Esophagus muscularis mucosa (tissue), 4 donors: ENCODE results near the gene CCR3.

Experiments
- EP300 ChIP-seq: sonication (generic); formaldehyde crosslinking; IDR thresholded peaks from one replicate; pipeline ENCODE4 v1.6.1; 2017; ENCODE audit warnings: antibody characterized with exemption
- POLR2A ChIP-seq: fragments of 450-650 bp; IDR thresholded peaks from one replicate; pipeline ENCODE4 v1.6.1; 2017; ENCODE audit warnings: antibody characterized with exemption, moderate library complexity, mild to moderate bottlenecking, low read depth
- TF ChIP-seq, protein P1 (sequence below), 3 experiments: fragments of 200-600 bp in 2 of 3; fragments of 450-650 bp in 1 of 3; sonication (generic) in 2 of 3; IDR thresholded peaks; one replicate each; pipeline ENCODE4 v1.5.1; 2017 to 2019; ENCODE audit warnings: antibody characterized with exemption in 3 of 3, mild to moderate bottlenecking in 2 of 3, moderate library complexity in 1 of 3

- no peak for TF ChIP-seq EP300
- TF ChIP-seq, protein P1, sequence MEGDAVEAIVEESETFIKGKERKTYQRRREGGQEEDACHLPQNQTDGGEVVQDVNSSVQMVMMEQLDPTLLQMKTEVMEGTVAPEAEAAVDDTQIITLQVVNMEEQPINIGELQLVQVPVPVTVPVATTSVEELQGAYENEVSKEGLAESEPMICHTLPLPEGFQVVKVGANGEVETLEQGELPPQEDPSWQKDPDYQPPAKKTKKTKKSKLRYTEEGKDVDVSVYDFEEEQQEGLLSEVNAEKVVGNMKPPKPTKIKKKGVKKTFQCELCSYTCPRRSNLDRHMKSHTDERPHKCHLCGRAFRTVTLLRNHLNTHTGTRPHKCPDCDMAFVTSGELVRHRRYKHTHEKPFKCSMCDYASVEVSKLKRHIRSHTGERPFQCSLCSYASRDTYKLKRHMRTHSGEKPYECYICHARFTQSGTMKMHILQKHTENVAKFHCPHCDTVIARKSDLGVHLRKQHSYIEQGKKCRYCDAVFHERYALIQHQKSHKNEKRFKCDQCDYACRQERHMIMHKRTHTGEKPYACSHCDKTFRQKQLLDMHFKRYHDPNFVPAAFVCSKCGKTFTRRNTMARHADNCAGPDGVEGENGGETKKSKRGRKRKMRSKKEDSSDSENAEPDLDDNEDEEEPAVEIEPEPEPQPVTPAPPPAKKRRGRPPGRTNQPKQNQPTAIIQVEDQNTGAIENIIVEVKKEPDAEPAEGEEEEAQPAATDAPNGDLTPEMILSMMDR (IDR thresholded peaks at IDR 0.05), result no peak
- TF ChIP-seq POLR2A, result no peak
Observed at GRCh38 chr3:46284981-46285683, 42.9 kb downstream of the CCR3 start.
